Activated CD8-positive, alpha-beta T cell treated with anti-CD3 and anti-CD28 coated beads for 36 hours (primary cell): Measurements from ENCODE around the gene CDC23. TPM values are rescaled to one million over a fixed set of nuclear protein-coding genes. Genes with fewer than 3 reads are reported as not detected.
A peak's percentile ranks its signal among the peaks of the same experiment; 100 is the strongest.

Source experiments
- ATAC-seq: fragments of 200-7000 bp; cut with Tn5 transposase; one replicate; pipeline ENCODE4 v1.10.0; 2021; ENCODE audit warnings: mild to moderate bottlenecking, moderate library complexity
- CTCF ChIA-PET: fragments of 350-600 bp; sonication (Branson Sonifier 250); formaldehyde crosslinking; loops from one replicate; lab custom pipeline; 2021; ENCODE audit warnings: antibody characterized with exemption; lab: Charles Lee
- POLR2A ChIA-PET: fragments of 350-600 bp; sonication (Branson Sonifier 250); formaldehyde crosslinking; loops from one replicate; lab custom pipeline; 2021; ENCODE audit warnings: antibody characterized with exemption; lab: Charles Lee
- DNase-seq: peaks from one replicate; pipeline ENCODE4 v3.0.0-alpha.2; 2020
- H3K27ac Mint-ChIP-seq: one replicate; pipeline ENCODE4 v1.8.0; 2021; ENCODE audit warnings: mild to moderate bottlenecking, mixed read lengths
- H3K27me3 Mint-ChIP-seq: one replicate; pipeline ENCODE4 v1.8.0; 2021; ENCODE audit warnings: mixed read lengths
- H3K36me3 Mint-ChIP-seq: one replicate; pipeline ENCODE4 v1.8.0; 2021; ENCODE audit warnings: low read depth, mixed read lengths
- H3K4me1 Mint-ChIP-seq: one replicate; pipeline ENCODE4 v1.8.0; 2021; ENCODE audit warnings: low read depth, mixed read lengths
- H3K4me3 Mint-ChIP-seq: one replicate; pipeline ENCODE4 v1.8.0; 2021; ENCODE audit warnings: mild to moderate bottlenecking, moderate library complexity, mixed read lengths
- H3K9me3 Mint-ChIP-seq: one replicate; pipeline ENCODE4 v1.8.0; 2021; ENCODE audit warnings: mixed read lengths
- CTCF ChIP-seq: fragments of 200-600 bp; IDR thresholded peaks from one replicate; pipeline ENCODE4 v1.8.0; 2022; ENCODE audit warnings: antibody characterized with exemption, mild to moderate bottlenecking
- intact Hi-C: fragments of 100-400 bp; cut with micrococcal nuclease; formaldehyde crosslinking; loops from one replicate; pipeline ENCODE4 v1.10.0; 2022
- total RNA-seq, 2 experiments: library from RNA; stranded (reverse); gene quantifications; one replicate each; pipeline ENCODE4 v1.2.3, GENCODE V29; 2021

Gene CDC23
- total RNA-seq, 2 experiments from 2014 or later = 40.4 to 43.8 TPM

DNA sequence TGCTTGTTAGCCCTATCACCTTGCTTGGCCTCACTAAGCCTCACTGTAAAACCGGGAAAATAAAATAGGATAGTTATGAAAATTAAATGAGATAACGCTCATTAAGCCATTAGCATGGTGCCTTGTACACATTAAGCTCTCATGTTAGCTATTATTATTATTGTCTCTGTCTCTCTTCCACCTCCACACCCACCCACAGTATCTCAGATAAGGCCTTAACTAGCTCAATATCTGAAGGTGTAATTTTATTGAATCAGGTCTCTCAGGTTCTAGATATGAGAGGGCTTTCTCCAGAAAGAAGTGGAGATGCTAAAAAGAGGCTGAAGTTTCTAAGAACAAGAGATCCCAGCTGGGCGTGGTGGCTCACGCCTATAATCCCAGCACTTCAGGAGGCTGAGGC is 33.7 kb upstream of the CDC23 start:
- H3K36me3 Mint-ChIP-seq = no peaks in the 10 kb centered on the region
- no peak for ATAC-seq
- POLR2A ChIA-PET = no interaction called here
- no peak overlapping the region for H3K4me3 Mint-ChIP-seq
- H3K27ac Mint-ChIP-seq = no peak overlapping the region
- no peaks in the 10 kb centered on the region for H3K9me3 Mint-ChIP-seq
- intact Hi-C loops = no loop called here
- no peak for TF ChIP-seq CTCF
- peaks cover 4% of the 10 kb centered on the region for H3K4me1 Mint-ChIP-seq
- CTCF ChIA-PET = no interaction called here
- peaks cover 21% of the 10 kb centered on the region for H3K27me3 Mint-ChIP-seq
- DNase-seq = no peak

DNA sequence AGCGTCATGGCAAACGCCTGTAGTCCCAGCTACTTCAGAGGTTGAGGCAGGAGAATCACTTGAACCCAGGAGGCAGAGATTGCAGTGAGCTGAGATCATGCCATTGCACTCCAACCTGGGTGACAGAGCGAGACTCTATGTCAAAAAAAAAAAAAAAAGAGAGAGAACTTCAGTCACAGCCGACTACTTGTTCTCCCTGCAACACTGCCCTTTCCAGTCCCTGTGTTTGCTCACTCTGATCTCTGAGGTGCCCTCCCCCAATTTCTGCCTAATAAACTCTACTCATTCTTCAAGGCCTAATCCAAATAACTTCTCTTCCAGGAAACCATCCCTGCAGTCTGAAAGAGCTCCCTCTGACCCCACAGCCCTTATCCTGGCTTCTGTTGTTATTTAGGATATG is 33.2 kb upstream of the CDC23 start:
- no peak overlapping the region for H3K4me3 Mint-ChIP-seq
- DNase-seq (no peak), ATAC-seq (no peak)
- peaks cover 24% of the 10 kb centered on the region for H3K27me3 Mint-ChIP-seq
- CTCF ChIA-PET = no interaction called here
- no peaks in the 10 kb centered on the region for H3K36me3 Mint-ChIP-seq
- H3K27ac Mint-ChIP-seq = no peak overlapping the region
- no peaks in the 10 kb centered on the region for H3K9me3 Mint-ChIP-seq
- no peak for TF ChIP-seq CTCF
- POLR2A ChIA-PET = no interaction called here
- H3K4me1 Mint-ChIP-seq = peaks cover 7% of the 10 kb centered on the region
- intact Hi-C loops = no loop called here

GRCh38 chr5:138245717-138246116 is 32.6 kb upstream of the CDC23 start:
- ChIA-PET POLR2A (no interaction called here), CTCF (no interaction called here)
- Mint-ChIP-seq H3K36me3 (no peaks in the 10 kb centered on the region), H3K27me3 (peaks cover 31% of the 10 kb centered on the region), H3K4me3 (no peak overlapping the region), H3K27ac (no peak overlapping the region), H3K9me3 (no peaks in the 10 kb centered on the region), H3K4me1 (peaks cover 13% of the 10 kb centered on the region)
- intact Hi-C loops = no loop called here
- TF ChIP-seq CTCF = no peak
- DNase-seq = no peak
- no peak for ATAC-seq

DNA sequence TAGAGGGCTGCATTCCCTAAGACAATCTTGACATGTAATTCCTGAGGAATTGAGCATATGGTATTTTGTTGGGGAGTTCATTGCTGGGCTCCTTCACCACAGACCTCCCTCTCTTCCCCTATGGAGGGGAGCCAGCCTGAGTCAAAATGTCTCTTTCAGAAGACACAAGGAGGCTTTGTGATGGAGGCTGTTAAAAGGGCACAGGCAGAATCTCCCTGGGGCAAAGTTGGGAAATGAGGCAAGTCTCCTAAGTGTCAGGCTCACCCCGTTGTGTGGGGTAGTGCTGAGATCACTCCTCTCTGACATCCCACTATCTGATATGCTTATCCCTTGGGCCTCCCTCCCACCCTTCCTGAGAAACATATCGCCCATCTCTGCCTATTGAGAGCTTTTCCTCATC is 30.7 kb upstream of the CDC23 start:
- H3K9me3 Mint-ChIP-seq = no peaks in the 10 kb centered on the region
- H3K4me1 Mint-ChIP-seq = peaks cover 16% of the 10 kb centered on the region
- DNase-seq (no peak), ATAC-seq (no peak)
- ChIA-PET POLR2A (no interaction called here), CTCF (interaction anchor here (1.0 to 1.5 kb wide), 4 partner anchors 8 to 206 kb away, joined by 3 read pairs; partner anchors contain the start of gene KDM3B)
- H3K27ac Mint-ChIP-seq = no peak overlapping the region
- H3K27me3 Mint-ChIP-seq = peaks cover 43% of the 10 kb centered on the region
- TF ChIP-seq CTCF = no peak
- no peak overlapping the region for H3K4me3 Mint-ChIP-seq
- no peaks in the 10 kb centered on the region for H3K36me3 Mint-ChIP-seq
- intact Hi-C loops = no loop called here

DNA sequence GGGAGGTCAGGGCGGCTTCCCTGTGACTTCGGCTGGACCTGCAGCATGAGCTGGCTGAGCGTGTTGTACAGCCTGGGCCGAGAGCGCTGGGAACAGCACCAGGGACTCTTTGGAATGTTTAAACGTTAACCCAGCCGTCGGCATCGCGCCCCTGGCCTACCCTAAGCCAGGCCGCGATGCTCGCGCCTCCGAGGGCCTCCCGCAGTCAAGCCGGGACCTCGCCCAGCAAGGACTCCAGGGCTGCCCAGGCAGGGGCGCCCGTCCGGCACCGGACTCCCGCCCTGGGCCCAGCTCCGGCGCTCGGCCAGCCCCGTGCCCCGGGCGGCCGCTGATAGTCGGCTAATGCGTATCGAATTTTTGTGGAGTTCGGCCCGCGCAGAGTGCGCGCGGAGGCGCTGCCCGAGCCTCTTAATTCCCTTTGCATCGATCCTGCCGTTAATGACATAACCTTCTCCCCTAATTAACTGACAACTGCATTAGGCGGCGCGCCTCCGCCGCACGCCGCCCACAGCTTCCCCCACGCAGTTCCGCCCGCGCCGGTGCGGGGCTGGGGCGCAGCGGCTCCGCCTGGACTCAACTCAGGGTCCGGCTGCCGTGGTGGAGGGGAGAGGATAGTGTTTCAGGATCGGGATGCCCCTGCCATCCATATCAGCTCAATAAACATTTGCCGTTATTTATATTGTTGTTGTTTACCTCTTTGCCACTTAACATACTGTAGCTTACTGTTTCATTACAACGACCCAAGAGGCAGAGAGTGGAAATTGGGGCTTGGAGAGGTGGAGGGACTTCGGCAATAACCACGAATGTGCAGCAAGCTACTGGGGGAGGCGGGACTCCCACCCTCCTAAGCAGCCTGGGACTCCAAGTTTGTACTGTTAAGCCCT is 28.8 kb upstream of the CDC23 start:
- peaks cover 16% of the 10 kb centered on the region for H3K4me1 Mint-ChIP-seq
- no peaks in the 10 kb centered on the region for H3K9me3 Mint-ChIP-seq
- ChIA-PET CTCF (interaction anchor here (0.9 kb wide), 1 partner anchor 10 kb away, joined by 3 read pairs; no protein-coding TSS in a partner anchor), POLR2A (interaction anchor here (1.3 kb wide), 1 partner anchor 29 kb away, joined by 3 read pairs; the partner anchor contains the start of gene CDC23)
- H3K27ac Mint-ChIP-seq = no peak overlapping the region
- H3K36me3 Mint-ChIP-seq = no peaks in the 10 kb centered on the region
- H3K4me3 Mint-ChIP-seq = no peak overlapping the region
- peaks cover 43% of the 10 kb centered on the region for H3K27me3 Mint-ChIP-seq
- TF ChIP-seq CTCF = no peak
- peak; percentile 29 for ATAC-seq
- DNase-seq = no peak
- intact Hi-C loops = no loop called here
